Esophagus muscularis mucosa (tissue), 4 donors: ENCODE results near the gene KIF2A. TPM values are rescaled to one million over a fixed set of nuclear protein-coding genes. Genes with fewer than 3 reads are reported as not detected.

Source experiments
- DNase-seq: peaks from one replicate; pipeline ENCODE4 v3.0.0-alpha.2; 2017; ENCODE audit errors: extremely low spot score
- H3K27ac ChIP-seq, 4 donors: fragments of 200-600 bp; sonication (generic); replicated peaks in 1 of 4; 1 replicate in 3 of 4; 2 replicates in 1 of 4; pipeline ENCODE4 v1.5.1; 2016 to 2019; ENCODE audit warnings: mild to moderate bottlenecking in 1 of 4
- H3K27me3 ChIP-seq, 4 donors: fragments of 200-600 bp; sonication (generic); one replicate each; pipeline versions ENCODE4 v1.5.1 to v1.6.0; 2016 to 2019
- H3K36me3 ChIP-seq, 4 donors: fragments of 200-600 bp; sonication (generic); one replicate each; pipeline ENCODE4 v1.5.1; 2016 to 2019
- H3K4me1 ChIP-seq, 4 donors: fragments of 200-600 bp; sonication (generic); one replicate each; pipeline ENCODE4 v1.5.1; 2016 to 2019
- H3K4me3 ChIP-seq, 4 donors: fragments of 200-600 bp; sonication (generic); 1 replicate in 2 of 4; 2 replicates in 2 of 4; pipeline ENCODE4 v1.5.1; 2016 to 2019; ENCODE audit warnings: mild to moderate bottlenecking in 4 of 4, moderate library complexity in 1 of 4
- H3K9me3 ChIP-seq, 4 donors: fragments of 200-600 bp; sonication (generic); 1 replicate in 3 of 4; 2 replicates in 1 of 4; pipeline ENCODE4 v1.5.1; 2016 to 2019
- EP300 ChIP-seq: sonication (generic); formaldehyde crosslinking; IDR thresholded peaks from one replicate; pipeline ENCODE4 v1.6.1; 2017; ENCODE audit warnings: antibody characterized with exemption
- POLR2A ChIP-seq: fragments of 450-650 bp; IDR thresholded peaks from one replicate; pipeline ENCODE4 v1.6.1; 2017; ENCODE audit warnings: antibody characterized with exemption, moderate library complexity, mild to moderate bottlenecking, low read depth
- POLR2AphosphoS5 ChIP-seq, 2 donors: sonication (generic); formaldehyde crosslinking; IDR thresholded peaks; one replicate each; pipeline ENCODE4 v1.6.1; 2017; ENCODE audit warnings: antibody characterized with exemption in 2 of 2
- WGBS: methylation state at CpG from one replicate; pipeline ENCODE4 v1.1.5; 2018; 5-methylcytosine and 5-hydroxymethylcytosine counted together
- intact Hi-C: fragments of 100-400 bp; cut with DNase I; formaldehyde crosslinking; loops from one replicate; pipeline ENCODE4 v1.15.1; 2023
- total RNA-seq, 4 donors: library from RNA; depleted of rRNA; stranded (reverse); fragments of >200 nt; gene quantifications; one replicate each; pipeline versions ENCODE4 v1.1.0 to v1.2.1, GENCODE V29; 2016
- TF ChIP-seq, protein P1 (sequence below), 3 experiments: fragments of 200-600 bp in 2 of 3; fragments of 450-650 bp in 1 of 3; sonication (generic) in 2 of 3; IDR thresholded peaks; one replicate each; pipeline ENCODE4 v1.5.1; 2017 to 2019; ENCODE audit warnings: antibody characterized with exemption in 3 of 3, mild to moderate bottlenecking in 2 of 3, moderate library complexity in 1 of 3

KIF2A gene
- total RNA-seq, 4 donors from 2014 or later: 31.6 to 37.1 (median 33.3) TPM

DNA sequence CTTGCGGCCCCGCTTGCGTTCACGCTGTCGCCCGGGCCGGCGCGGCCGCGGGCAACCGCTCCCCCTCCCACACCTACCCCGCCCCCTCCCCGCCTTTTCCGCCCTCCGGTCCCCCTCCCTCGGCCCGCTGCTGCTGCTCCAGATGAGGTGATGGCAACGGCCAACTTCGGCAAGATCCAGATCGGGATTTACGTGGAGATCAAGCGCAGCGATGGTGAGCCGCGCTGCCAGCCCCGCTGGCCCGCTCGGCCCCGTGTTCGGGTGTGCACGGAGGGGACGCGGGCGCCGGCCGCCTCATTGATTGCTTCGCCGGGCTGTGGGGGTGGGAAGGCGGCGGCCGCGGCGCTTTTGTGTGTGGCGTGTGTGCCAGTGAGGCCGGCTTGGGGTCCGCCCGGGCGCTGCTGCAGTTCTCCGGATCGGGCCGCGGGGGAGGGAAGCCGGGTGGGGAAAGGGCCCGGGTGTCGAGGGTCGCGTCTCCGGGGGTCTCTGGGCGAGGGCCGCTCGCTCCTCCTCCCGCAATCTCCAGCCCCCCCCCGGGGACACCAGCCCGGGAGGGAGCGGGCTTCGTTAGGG, 403 bp downstream of the KIF2A start:
- no peaks in the 10 kb centered on the region for H3K9me3 ChIP-seq
- H3K27ac ChIP-seq: peak overlapping the region; percentile 90 to 96 (median 95)
- no peak for DNase-seq
- TF ChIP-seq EP300 (no peak), POLR2AphosphoS5 (IDR thresholded peaks at IDR 0.05) (no peak), POLR2A (no peak)
- TF ChIP-seq, protein P1, sequence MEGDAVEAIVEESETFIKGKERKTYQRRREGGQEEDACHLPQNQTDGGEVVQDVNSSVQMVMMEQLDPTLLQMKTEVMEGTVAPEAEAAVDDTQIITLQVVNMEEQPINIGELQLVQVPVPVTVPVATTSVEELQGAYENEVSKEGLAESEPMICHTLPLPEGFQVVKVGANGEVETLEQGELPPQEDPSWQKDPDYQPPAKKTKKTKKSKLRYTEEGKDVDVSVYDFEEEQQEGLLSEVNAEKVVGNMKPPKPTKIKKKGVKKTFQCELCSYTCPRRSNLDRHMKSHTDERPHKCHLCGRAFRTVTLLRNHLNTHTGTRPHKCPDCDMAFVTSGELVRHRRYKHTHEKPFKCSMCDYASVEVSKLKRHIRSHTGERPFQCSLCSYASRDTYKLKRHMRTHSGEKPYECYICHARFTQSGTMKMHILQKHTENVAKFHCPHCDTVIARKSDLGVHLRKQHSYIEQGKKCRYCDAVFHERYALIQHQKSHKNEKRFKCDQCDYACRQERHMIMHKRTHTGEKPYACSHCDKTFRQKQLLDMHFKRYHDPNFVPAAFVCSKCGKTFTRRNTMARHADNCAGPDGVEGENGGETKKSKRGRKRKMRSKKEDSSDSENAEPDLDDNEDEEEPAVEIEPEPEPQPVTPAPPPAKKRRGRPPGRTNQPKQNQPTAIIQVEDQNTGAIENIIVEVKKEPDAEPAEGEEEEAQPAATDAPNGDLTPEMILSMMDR (IDR thresholded peaks at IDR 0.05): no peak
- intact Hi-C loops: loop anchor here (5.0 kb wide), 1 partner anchor 46 kb away; no protein-coding TSS in a partner anchor
- 0% methylated on average over 11 of the region's 67 CpGs for WGBS
- peak overlapping the region; percentile 86 to 99 (median 90) for H3K4me3 ChIP-seq
- peaks cover 14 to 33% (median 30%) of the 10 kb centered on the region in 4 donors for H3K4me1 ChIP-seq
- no peaks in the 10 kb centered on the region for H3K36me3 ChIP-seq
- H3K27me3 ChIP-seq: no peaks in the 10 kb centered on the region

DNA sequence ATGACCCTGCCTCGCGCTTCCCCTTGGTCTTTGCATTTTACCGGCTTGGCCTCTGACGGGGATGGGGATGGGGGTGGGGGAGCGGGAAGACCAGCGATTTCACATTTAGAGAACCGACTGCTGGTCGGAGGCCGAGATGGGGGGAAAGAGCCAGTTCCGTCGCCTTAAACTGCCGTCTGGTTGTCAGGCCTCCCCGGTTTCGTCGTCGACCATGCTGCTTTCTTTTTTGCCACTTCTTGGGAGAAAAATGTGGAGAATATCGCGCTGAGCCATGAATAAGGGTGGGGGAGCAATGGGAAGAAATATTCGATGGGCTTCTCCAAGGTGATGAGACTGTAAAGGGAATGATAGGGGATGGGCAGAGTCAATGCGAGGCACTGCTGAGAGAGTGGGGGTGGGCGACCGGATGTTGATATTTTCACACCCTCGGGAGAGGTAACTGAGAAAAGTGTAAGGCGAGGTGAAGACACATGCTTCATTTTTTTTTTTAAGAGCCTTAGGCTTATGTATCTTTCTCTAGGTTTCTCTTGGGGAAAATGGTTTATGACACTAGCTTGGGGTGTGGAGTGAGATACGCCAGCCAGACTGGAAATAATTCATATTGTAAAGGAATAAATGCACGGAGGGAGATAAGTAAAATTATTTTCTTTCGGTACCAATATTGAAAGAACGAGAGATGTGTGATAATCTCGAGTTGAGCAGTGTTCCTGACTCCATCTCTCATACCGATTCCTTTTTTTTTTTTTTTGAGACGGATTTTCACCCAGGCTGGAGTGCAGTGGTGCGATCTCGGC, 1.1 kb downstream of the KIF2A start:
- 2% methylated on average over 29 of the region's 33 CpGs for WGBS
- TF ChIP-seq, protein P1 (IDR thresholded peaks at IDR 0.05): no peak
- TF ChIP-seq POLR2A: no peak
- TF ChIP-seq POLR2AphosphoS5 (IDR thresholded peaks at IDR 0.05): no peak
- no peak for TF ChIP-seq EP300
- Histone ChIP-seq H3K36me3 (no peaks in the 10 kb centered on the region), H3K9me3 (no peaks in the 10 kb centered on the region), H3K4me3 (peak overlapping the region; percentile 86 to 99 (median 90)), H3K27ac (peak overlapping the region; percentile 90 to 96 (median 95)), H3K4me1 (peaks cover 14 to 40% (median 35%) of the 10 kb centered on the region in 4 donors), H3K27me3 (no peaks in the 10 kb centered on the region)
- no peak for DNase-seq
- intact Hi-C loops: loop anchor here (5.0 kb wide), 1 partner anchor 45 kb away; no protein-coding TSS in a partner anchor

DNA sequence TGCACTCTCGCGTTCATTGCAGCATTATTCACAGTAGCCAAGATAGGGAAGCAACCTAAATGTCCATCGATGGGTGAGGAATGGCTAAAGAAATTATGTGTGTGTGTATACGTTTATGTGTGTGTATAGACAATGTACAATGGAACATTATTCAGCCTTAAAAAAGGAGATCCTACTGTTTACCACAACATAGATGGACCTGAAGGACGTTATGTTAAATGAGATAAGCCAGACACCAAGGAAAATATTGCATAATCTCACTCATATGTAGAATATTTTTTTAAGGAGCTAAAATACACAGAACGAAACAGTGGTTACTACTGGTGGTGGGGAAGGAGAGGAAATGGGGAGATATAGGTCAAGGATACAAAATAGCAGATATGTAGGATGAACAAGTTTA, 2.4 kb downstream of the KIF2A start:
- no peak overlapping the region for H3K27ac ChIP-seq
- no peak overlapping the region for H3K4me3 ChIP-seq
- no peak for DNase-seq
- intact Hi-C loops: loop anchor here (5.0 kb wide), 1 partner anchor 44 kb away; no protein-coding TSS in a partner anchor
- H3K36me3 ChIP-seq: no peaks in the 10 kb centered on the region
- H3K4me1 ChIP-seq: peaks cover 14 to 48% (median 42%) of the 10 kb centered on the region in 4 donors
- 86% methylated on average over 6 of the region's 6 CpGs for WGBS
- TF ChIP-seq POLR2AphosphoS5 (IDR thresholded peaks at IDR 0.05) (no peak), POLR2A (no peak), EP300 (no peak)
- TF ChIP-seq, protein P1 (IDR thresholded peaks at IDR 0.05): no peak
- H3K9me3 ChIP-seq: no peaks in the 10 kb centered on the region
- H3K27me3 ChIP-seq: no peaks in the 10 kb centered on the region

DNA sequence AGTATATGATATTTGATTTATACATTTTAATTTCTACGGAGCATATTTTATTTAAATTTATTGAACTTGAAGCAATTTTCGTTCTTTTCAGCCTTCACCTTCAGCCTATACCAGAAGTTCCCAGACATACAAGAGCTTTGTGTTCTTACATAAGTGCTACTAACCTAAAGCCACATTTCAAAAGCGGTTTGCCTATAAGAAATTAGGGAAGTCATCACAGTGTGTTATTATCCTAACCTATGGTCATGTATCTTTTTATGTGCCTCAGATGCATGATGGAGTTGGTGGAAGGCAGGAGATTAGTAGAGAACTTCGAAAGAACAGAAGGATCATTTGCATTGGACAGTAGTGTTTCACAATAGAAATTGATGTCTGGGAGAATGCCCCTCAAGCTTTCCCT, 3.1 kb downstream of the KIF2A start:
- no peak overlapping the region for H3K27ac ChIP-seq
- H3K9me3 ChIP-seq: no peaks in the 10 kb centered on the region
- H3K4me3 ChIP-seq: no peak overlapping the region
- DNase-seq: no peak
- intact Hi-C loops: loop anchor here (5.0 kb wide), 1 partner anchor 43 kb away; no protein-coding TSS in a partner anchor
- 93% methylated on average over 4 of the region's 4 CpGs for WGBS
- H3K4me1 ChIP-seq: peaks cover 14 to 53% (median 42%) of the 10 kb centered on the region in 4 donors
- TF ChIP-seq, protein P1 (IDR thresholded peaks at IDR 0.05): no peak
- TF ChIP-seq POLR2A: no peak
- TF ChIP-seq EP300: no peak
- no peak for TF ChIP-seq POLR2AphosphoS5 (IDR thresholded peaks at IDR 0.05)
- H3K27me3 ChIP-seq: no peaks in the 10 kb centered on the region
- H3K36me3 ChIP-seq: no peaks in the 10 kb centered on the region
